ENCODE measurements around the gene CREB3L1. TPM values are rescaled to one million over a fixed set of nuclear protein-coding genes. Genes with fewer than 3 reads are reported as not detected.

The CREB3L1 gene
- total RNA-seq, 5 donors from 2014 or later (not counting 1 experiment from before 2014, with no cell fraction given), result 0.38 to 0.72 (median 0.38) TPM; not detected in 2

- 91% methylated on average over 1 of the region's 2 CpGs for whole genome bisulfite sequencing (ENCODE audit: insufficient coverage)
- ATAC-seq (replicated peaks in 1 of 4), result no peak
- CTCF ChIA-PET, result no interaction called here
- Mint-ChIP-seq H3K4me3 (no peak overlapping the region), H3K27me3 (peaks cover 0 to 3% of the 10 kb centered on the region in 2 donors), H3K27ac (no peak overlapping the region), H3K4me1 (peaks cover 22 to 47% (median 24%) of the 10 kb centered on the region in 3 donors), H3K9me3 (no peaks in the 10 kb centered on the region), H3K36me3 (no peaks in the 10 kb centered on the region)
- POLR2A ChIA-PET, result no interaction called here
- peaks cover 18 to 22% of the 10 kb centered on the region in 2 experiments for H3K4me1 ChIP-seq (ENCODE audit: control insufficient read depth in 1 of 2, extremely low read depth in 1 of 2, insufficient read depth in 2 of 2, low read length in 2 of 2)
- H3K36me3 ChIP-seq (ENCODE audit: control insufficient read depth in 2 of 2, extremely low read depth in 1 of 2, insufficient read depth in 1 of 2, low read length in 1 of 2), result no peaks in the 10 kb centered on the region
- no peak for DNase-seq
- peaks cover 0 to 9% of the 10 kb centered on the region in 2 experiments for H3K27me3 ChIP-seq (replicated peaks in 1 of 2; ENCODE audit: control insufficient read depth in 2 of 2, extremely low read depth in 1 of 2, insufficient read depth in 2 of 2, low read length in 1 of 2)
- no peak overlapping the region for H3K27ac ChIP-seq (ENCODE audit: low read length)
- no peak overlapping the region for H3K4me3 ChIP-seq (ENCODE audit: control insufficient read depth in 1 of 2, extremely low read depth in 1 of 2, low read length in 1 of 2)
- H3K9me3 ChIP-seq, result no peaks in the 10 kb centered on the region
These were observed 44.3 kb downstream of the CREB3L1 start for GRCh38 chr11:46321757-46322156.

- CTCF ChIA-PET, result no interaction called here
- Mint-ChIP-seq H3K36me3 (no peaks in the 10 kb centered on the region), H3K4me1 (peaks cover 26 to 43% (median 28%) of the 10 kb centered on the region in 3 donors), H3K9me3 (no peaks in the 10 kb centered on the region), H3K27me3 (peaks cover 0 to 4% of the 10 kb centered on the region in 2 donors), H3K27ac (no peak overlapping the region), H3K4me3 (no peak overlapping the region)
- no peak for DNase-seq
- POLR2A ChIA-PET, result no interaction called here
- WGBS (ENCODE audit: insufficient coverage), result 73% methylated on average over 2 of the region's 6 CpGs
- ATAC-seq (replicated peaks in 1 of 4), result no peak
- no peaks in the 10 kb centered on the region for H3K9me3 ChIP-seq
- H3K36me3 ChIP-seq (ENCODE audit: control insufficient read depth in 2 of 2, extremely low read depth in 1 of 2, insufficient read depth in 1 of 2, low read length in 1 of 2), result no peaks in the 10 kb centered on the region
- H3K27ac ChIP-seq (ENCODE audit: low read length), result no peak overlapping the region
- peaks cover 0 to 7% of the 10 kb centered on the region in 2 experiments for H3K27me3 ChIP-seq (replicated peaks in 1 of 2; ENCODE audit: control insufficient read depth in 2 of 2, extremely low read depth in 1 of 2, insufficient read depth in 2 of 2, low read length in 1 of 2)
- H3K4me3 ChIP-seq (ENCODE audit: control insufficient read depth in 1 of 2, extremely low read depth in 1 of 2, low read length in 1 of 2), result no peak overlapping the region
- peaks cover 18 to 22% of the 10 kb centered on the region in 2 experiments for H3K4me1 ChIP-seq (ENCODE audit: control insufficient read depth in 1 of 2, extremely low read depth in 1 of 2, insufficient read depth in 2 of 2, low read length in 2 of 2)
These were observed 45.3 kb downstream of the CREB3L1 start for GRCh38 chr11:46322759-46323158.

- H3K4me1 ChIP-seq (ENCODE audit: control insufficient read depth in 1 of 2, extremely low read depth in 1 of 2, insufficient read depth in 2 of 2, low read length in 2 of 2), result peaks cover 20 to 26% of the 10 kb centered on the region in 2 experiments
- Mint-ChIP-seq H3K4me1 (peaks cover 37 to 42% (median 37%) of the 10 kb centered on the region in 3 donors), H3K27ac (peak overlapping the region in 1 of 2 donors; percentile 11), H3K27me3 (peaks cover 0 to 12% of the 10 kb centered on the region in 2 donors), H3K36me3 (no peaks in the 10 kb centered on the region), H3K4me3 (no peak overlapping the region), H3K9me3 (no peaks in the 10 kb centered on the region)
- H3K9me3 ChIP-seq, result no peaks in the 10 kb centered on the region
- ChIA-PET POLR2A (no interaction called here), CTCF (no interaction called here)
- H3K36me3 ChIP-seq (ENCODE audit: control insufficient read depth in 2 of 2, extremely low read depth in 1 of 2, insufficient read depth in 1 of 2, low read length in 1 of 2), result no peaks in the 10 kb centered on the region
- H3K27me3 ChIP-seq (replicated peaks in 1 of 2; ENCODE audit: control insufficient read depth in 2 of 2, extremely low read depth in 1 of 2, insufficient read depth in 2 of 2, low read length in 1 of 2), result peaks cover 0 to 13% of the 10 kb centered on the region in 2 experiments
- WGBS (ENCODE audit: insufficient coverage), result 91% methylated on average over 7 of the region's 10 CpGs
- DNase-seq (no peak), ATAC-seq (replicated peaks in 1 of 4) (no peak)
- no peak overlapping the region for H3K27ac ChIP-seq (ENCODE audit: low read length)
- no peak overlapping the region for H3K4me3 ChIP-seq (ENCODE audit: control insufficient read depth in 1 of 2, extremely low read depth in 1 of 2, low read length in 1 of 2)
These were observed 49.5 kb downstream of the CREB3L1 start for GRCh38 chr11:46326813-46327416.

- peaks cover 0 to 20% of the 10 kb centered on the region in 2 experiments for H3K27me3 ChIP-seq (replicated peaks in 1 of 2; ENCODE audit: control insufficient read depth in 2 of 2, extremely low read depth in 1 of 2, insufficient read depth in 2 of 2, low read length in 1 of 2)
- no peaks in the 10 kb centered on the region for H3K36me3 Mint-ChIP-seq
- no peak overlapping the region for H3K4me3 Mint-ChIP-seq
- peaks cover 41 to 46% (median 42%) of the 10 kb centered on the region in 3 donors for H3K4me1 Mint-ChIP-seq
- H3K27ac Mint-ChIP-seq, result peak overlapping the region in 1 of 2 donors; percentile 31
- H3K4me3 ChIP-seq (ENCODE audit: control insufficient read depth in 1 of 2, extremely low read depth in 1 of 2, low read length in 1 of 2), result no peak overlapping the region
- POLR2A ChIA-PET, result interaction anchor here in 1 of 2 donors (0.6 kb wide), 1 partner anchor 362 kb away, joined by 3 read pairs; no protein-coding TSS in a partner anchor
- H3K9me3 Mint-ChIP-seq, result no peaks in the 10 kb centered on the region
- WGBS (ENCODE audit: insufficient coverage), result 100% methylated on average over 2 of the region's 8 CpGs
- H3K36me3 ChIP-seq (ENCODE audit: control insufficient read depth in 2 of 2, extremely low read depth in 1 of 2, insufficient read depth in 1 of 2, low read length in 1 of 2), result no peaks in the 10 kb centered on the region
- no peak for DNase-seq
- peaks cover 24 to 34% of the 10 kb centered on the region in 2 experiments for H3K4me1 ChIP-seq (ENCODE audit: control insufficient read depth in 1 of 2, extremely low read depth in 1 of 2, insufficient read depth in 2 of 2, low read length in 2 of 2)
- no peaks in the 10 kb centered on the region for H3K9me3 ChIP-seq
- H3K27me3 Mint-ChIP-seq, result peaks cover 0 to 13% of the 10 kb centered on the region in 2 donors
- ATAC-seq (replicated peaks in 1 of 4), result no peak
- no peak overlapping the region for H3K27ac ChIP-seq (ENCODE audit: low read length)
- CTCF ChIA-PET, result interaction anchor here in 1 of 2 donors (0.6 kb wide), 1 partner anchor 12 kb away, joined by 3 read pairs; no protein-coding TSS in a partner anchor
These were observed 50.4 kb downstream of the CREB3L1 start for GRCh38 chr11:46327829-46328228.

- Histone ChIP-seq H3K9me3 (no peaks in the 10 kb centered on the region), H3K27ac (ENCODE audit: low read length) (no peak overlapping the region), H3K4me3 (ENCODE audit: control insufficient read depth in 1 of 2, extremely low read depth in 1 of 2, low read length in 1 of 2) (peak overlapping the region in 1 of 2 donors; percentile 41), H3K4me1 (ENCODE audit: control insufficient read depth in 1 of 2, extremely low read depth in 1 of 2, insufficient read depth in 2 of 2, low read length in 2 of 2) (peaks cover 32 to 52% of the 10 kb centered on the region in 2 experiments), H3K36me3 (ENCODE audit: control insufficient read depth in 2 of 2, extremely low read depth in 1 of 2, insufficient read depth in 1 of 2, low read length in 1 of 2) (no peaks in the 10 kb centered on the region), H3K27me3 (replicated peaks in 1 of 2; ENCODE audit: control insufficient read depth in 2 of 2, extremely low read depth in 1 of 2, insufficient read depth in 2 of 2, low read length in 1 of 2) (peaks cover 0 to 38% of the 10 kb centered on the region in 2 experiments)
- Mint-ChIP-seq H3K9me3 (no peaks in the 10 kb centered on the region), H3K27ac (peak overlapping the region; percentile 93 to 99), H3K27me3 (peaks cover 0 to 13% of the 10 kb centered on the region in 2 donors), H3K4me1 (peaks cover 51 to 60% (median 57%) of the 10 kb centered on the region in 3 donors), H3K4me3 (peak overlapping the region; percentile 73 to 84 (median 78)), H3K36me3 (no peaks in the 10 kb centered on the region)
- WGBS (ENCODE audit: insufficient coverage), result 89% methylated on average over 2 of the region's 5 CpGs
- ChIA-PET POLR2A (interaction anchor here in 1 of 2 donors (1.1 kb wide), 1 partner anchor 27 kb away, joined by 3 read pairs; no protein-coding TSS in a partner anchor), CTCF (interaction anchor here in 1 of 2 donors (1.5 to 2.4 kb wide), 3 partner anchors 14 to 20 kb away, joined by 3 to 12 read pairs (median 4); no protein-coding TSS in a partner anchor)
- DNase-seq (no peak), ATAC-seq (replicated peaks in 1 of 4) (no peak)
These were observed 52.7 kb downstream of the CREB3L1 start for GRCh38 chr11:46330154-46330553.

DNA sequence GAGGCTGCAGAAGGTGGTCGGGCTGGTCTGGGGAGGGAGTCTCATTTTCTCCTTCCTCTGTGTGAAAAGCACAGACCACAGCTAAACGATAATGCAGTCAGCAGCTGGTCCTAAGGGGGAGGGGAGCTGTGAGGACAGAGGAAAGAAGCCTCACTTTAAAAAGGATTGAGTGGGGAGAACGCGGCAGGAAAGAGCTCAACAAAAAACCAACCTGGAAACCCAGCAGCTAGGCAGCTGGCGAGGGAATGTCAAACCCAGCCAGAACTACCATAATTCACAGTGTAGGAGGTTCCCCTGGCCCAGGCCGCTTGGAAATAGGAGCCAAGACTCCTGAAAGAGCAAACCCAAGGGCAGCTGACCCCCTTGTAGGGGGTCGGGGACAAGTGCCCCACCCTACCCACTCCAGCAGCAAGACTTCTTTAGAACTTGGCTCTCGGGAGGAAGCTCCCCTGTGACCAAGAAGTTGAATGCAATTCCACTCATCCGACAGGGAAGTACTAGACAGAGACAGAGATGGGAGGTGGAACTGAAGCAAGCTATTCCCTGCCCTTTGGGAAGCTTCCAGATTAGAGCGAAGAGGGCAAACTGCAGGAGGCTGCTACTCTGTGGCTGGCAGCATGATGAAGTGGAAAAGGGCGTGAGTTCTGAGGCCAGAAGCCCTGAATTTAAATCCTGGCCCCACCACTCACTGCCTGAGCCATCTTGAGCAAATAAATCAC lies 53.3 kb downstream of the CREB3L1 start:
- Mint-ChIP-seq H3K4me3 (peak overlapping the region; percentile 73 to 84 (median 78)), H3K27ac (peak overlapping the region; percentile 93 to 99), H3K27me3 (peaks cover 0 to 13% of the 10 kb centered on the region in 2 donors), H3K36me3 (no peaks in the 10 kb centered on the region), H3K4me1 (peaks cover 57 to 62% (median 60%) of the 10 kb centered on the region in 3 donors), H3K9me3 (no peaks in the 10 kb centered on the region)
- WGBS (ENCODE audit: insufficient coverage), result no CpG with 5 or more reads among the region's 11 CpGs
- peak overlapping the region; percentile 14 to 41 for H3K4me3 ChIP-seq (ENCODE audit: control insufficient read depth in 1 of 2, extremely low read depth in 1 of 2, low read length in 1 of 2)
- peak overlapping the region; percentile 30 for H3K27ac ChIP-seq (ENCODE audit: low read length)
- H3K27me3 ChIP-seq (replicated peaks in 1 of 2; ENCODE audit: control insufficient read depth in 2 of 2, extremely low read depth in 1 of 2, insufficient read depth in 2 of 2, low read length in 1 of 2), result peaks cover 0 to 44% of the 10 kb centered on the region in 2 experiments
- ATAC-seq (replicated peaks in 1 of 4) (no peak), DNase-seq (no peak)
- no peaks in the 10 kb centered on the region for H3K36me3 ChIP-seq (ENCODE audit: control insufficient read depth in 2 of 2, extremely low read depth in 1 of 2, insufficient read depth in 1 of 2, low read length in 1 of 2)
- H3K9me3 ChIP-seq, result no peaks in the 10 kb centered on the region
- peaks cover 37 to 58% of the 10 kb centered on the region in 2 experiments for H3K4me1 ChIP-seq (ENCODE audit: control insufficient read depth in 1 of 2, extremely low read depth in 1 of 2, insufficient read depth in 2 of 2, low read length in 2 of 2)
- ChIA-PET CTCF (interaction anchor here in 1 of 2 donors (1.5 to 2.4 kb wide), 3 partner anchors 15 to 20 kb away, joined by 3 to 12 read pairs (median 4); no protein-coding TSS in a partner anchor), POLR2A (interaction anchor here in 1 of 2 donors (0.6 to 1.1 kb wide), 2 partner anchors 10 to 26 kb away, joined by 3 to 8 read pairs; no protein-coding TSS in a partner anchor)

Data from T-cell (primary cell).